GM23248 (cell line): ENCODE data around the gene FERMT3. TPM values are rescaled to one million over a fixed set of nuclear protein-coding genes. Genes with fewer than 3 reads are reported as not detected.

Experiments used
- DNase-seq: peaks from one replicate; pipeline ENCODE4 v3.0.0-alpha.2; 2015
- H2AFZ ChIP-seq: fragments of 200-600 bp; sonication (generic); 2 replicates; pipeline ENCODE4 v1.6.1; 2016; ENCODE audit warnings: antibody characterized with exemption
- H3F3A ChIP-seq: fragments of 200-600 bp; sonication (generic); 2 replicates; pipeline ENCODE4 v1.6.1; 2016; ENCODE audit warnings: mild to moderate bottlenecking, antibody characterized with exemption, mixed run types; ENCODE audit not compliant: insufficient read depth
- H3K27ac ChIP-seq: fragments of 200-600 bp; sonication (generic); 2 replicates; pipeline ENCODE4 v1.5.1; 2016; ENCODE audit warnings: mild to moderate bottlenecking
- H3K27me3 ChIP-seq: fragments of 200-600 bp; sonication (generic); replicated peaks from 2 replicates; pipeline ENCODE4 v1.6.1; 2016; ENCODE audit warnings: mild to moderate bottlenecking; ENCODE audit not compliant: insufficient read depth
- H3K36me3 ChIP-seq: fragments of 200-600 bp; sonication (generic); 2 replicates; pipeline ENCODE4 v1.6.1; 2016; ENCODE audit warnings: low read depth, mild to moderate bottlenecking
- H3K4me1 ChIP-seq: fragments of 200-600 bp; sonication (generic); 2 replicates; pipeline ENCODE4 v1.6.1; 2016; ENCODE audit warnings: mild to moderate bottlenecking; ENCODE audit not compliant: insufficient read depth
- H3K4me2 ChIP-seq: fragments of 200-600 bp; sonication (generic); one replicate; pipeline ENCODE4 v1.6.1; 2016; ENCODE audit warnings: mild to moderate bottlenecking; ENCODE audit not compliant: unreplicated experiment
- H3K4me3 ChIP-seq: fragments of 200-600 bp; sonication (generic); 2 replicates; pipeline ENCODE4 v1.5.1; 2016; ENCODE audit warnings: mild to moderate bottlenecking
- H3K79me2 ChIP-seq: fragments of 200-600 bp; sonication (generic); 2 replicates; pipeline ENCODE4 v1.6.1; 2016; ENCODE audit warnings: mild to moderate bottlenecking; ENCODE audit not compliant: insufficient read depth
- H3K9ac ChIP-seq: fragments of 200-600 bp; sonication (generic); 2 replicates; pipeline ENCODE4 v1.6.1; 2016; ENCODE audit warnings: mild to moderate bottlenecking
- H3K9me2 ChIP-seq: fragments of 200-600 bp; sonication (generic); 2 replicates; pipeline ENCODE4 v1.6.1; 2016; ENCODE audit warnings: mixed run types, mild to moderate bottlenecking, moderate library complexity; ENCODE audit not compliant: insufficient read depth
- H3K9me3 ChIP-seq: fragments of 200-600 bp; sonication (generic); one replicate; pipeline ENCODE4 v1.6.1; 2017; ENCODE audit warnings: low read depth
- H4K20me1 ChIP-seq: fragments of 200-600 bp; sonication (generic); 2 replicates; pipeline ENCODE4 v1.6.0; 2016; ENCODE audit not compliant: insufficient read depth
- EZH2 ChIP-seq: fragments of 200-600 bp; sonication (generic); IDR thresholded peaks from 2 replicates; pipeline ENCODE4 v1.6.1; 2018; ENCODE audit warnings: antibody characterized with exemption, mild to moderate bottlenecking; ENCODE audit not compliant: insufficient read depth, poor library complexity, severe bottlenecking
- EZH2phosphoT487 ChIP-seq: fragments of 200-600 bp; sonication (generic); IDR thresholded peaks from 2 replicates; pipeline ENCODE4 v1.6.1; 2018; ENCODE audit warnings: antibody characterized with exemption, moderate library complexity, mild to moderate bottlenecking, low read depth; ENCODE audit not compliant: insufficient read depth
- WGBS, 2 experiments: methylation state at CpG; one replicate each; pipeline ENCODE4 v1.1.6; 2015 to 2017; ENCODE audit warnings: low lambda C conversion rate in 2 of 2, low coverage in 1 of 2; ENCODE audit errors: missing lambda C conversion rate in 2 of 2; 5-methylcytosine and 5-hydroxymethylcytosine counted together
- in situ Hi-C: fragments of 300-500 bp; cut with MboI; formaldehyde crosslinking; loops from 2 replicates; pipeline ENCODE4 v1.15.0; 2020
- polyA plus RNA-seq: library from polyadenylated mRNA; unstranded; fragments of >200 nt; fragmentation: Nextera tagmentation; extraction: Ambion mirVana; gene quantifications from 2 replicates; pipeline ENCODE4 v1.2.1, GENCODE V29; 2016
- total RNA-seq: library from RNA; depleted of rRNA; stranded (reverse); fragments of >200 nt; shearing (Covaris generic); gene quantifications from 2 replicates; pipeline ENCODE4 v1.2.3, GENCODE V29; 2014

Gene FERMT3
- total and polyA plus RNA-seq, 2 experiments from 2014 or later = 1.5 to 3.9 TPM

- H3K27ac ChIP-seq = no peak overlapping the region
- no peaks in the 10 kb centered on the region for H4K20me1 ChIP-seq
- H2AFZ ChIP-seq = no peak overlapping the region
- H3K4me3 ChIP-seq = no peak overlapping the region
- H3K79me2 ChIP-seq = peaks cover 44% of the 10 kb centered on the region
- no peaks in the 10 kb centered on the region for H3K9me3 ChIP-seq
- H3K36me3 ChIP-seq = no peaks in the 10 kb centered on the region
- no peak for DNase-seq
- H3K27me3 ChIP-seq = no peaks in the 10 kb centered on the region
- peaks cover 13% of the 10 kb centered on the region; the same call in 1 of the 2 replicates for H3F3A ChIP-seq
- in situ Hi-C loops = no loop called here
- TF ChIP-seq EZH2 = no peak
- no peak for TF ChIP-seq EZH2phosphoT487
- H3K4me2 ChIP-seq = no peak overlapping the region
- no peaks in the 10 kb centered on the region for H3K9me2 ChIP-seq
- H3K9ac ChIP-seq = no peak overlapping the region
- WGBS, 2 experiments = 87 to 92% methylated on average over 8 of the region's 8 CpGs
- peaks cover 11% of the 10 kb centered on the region; the same call in 1 of the 2 replicates for H3K4me1 ChIP-seq
These were observed 43.3 kb downstream of the FERMT3 start for GRCh38 chr11:64249563-64250414.

DNA sequence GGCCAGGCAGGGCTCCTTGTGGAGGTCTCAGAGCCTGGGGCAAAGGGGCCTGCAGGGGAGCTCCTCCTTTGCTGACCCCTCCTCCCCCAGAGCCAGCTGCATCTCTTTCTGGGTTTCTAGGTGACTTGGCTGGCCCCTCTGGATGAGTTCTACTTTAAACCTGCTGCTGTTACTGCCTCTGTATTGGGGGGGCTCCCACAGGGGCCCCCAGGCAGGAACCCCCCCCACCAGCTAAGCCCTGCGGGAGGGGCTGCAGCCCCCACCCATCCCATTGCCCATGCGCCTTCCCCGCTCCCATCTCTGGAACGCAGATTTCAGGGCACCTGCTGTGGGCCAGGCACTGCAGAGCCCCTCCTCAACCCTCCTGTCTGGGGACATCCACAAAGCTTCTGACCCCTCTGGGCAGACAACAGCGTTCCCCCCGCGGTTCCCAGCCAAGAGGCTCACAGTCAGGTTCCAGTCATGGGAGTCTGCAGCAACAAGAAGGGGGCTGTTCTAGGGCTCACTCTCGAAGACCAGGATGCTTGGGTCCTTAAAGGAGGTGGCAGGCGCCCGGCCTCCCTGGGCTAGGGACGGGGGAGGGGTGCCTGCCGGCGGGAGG is 44.0 kb downstream of the FERMT3 start:
- Histone ChIP-seq H3K27ac (no peak overlapping the region), H3K9ac (peak overlapping the region; percentile 56), H3K27me3 (no peaks in the 10 kb centered on the region), H3K9me3 (no peaks in the 10 kb centered on the region), H3K4me2 (peak overlapping the region; percentile 67), H3K4me1 (peaks cover 11% of the 10 kb centered on the region; the same call in 1 of the 2 replicates), H3F3A (peaks cover 6% of the 10 kb centered on the region; the same call in 1 of the 2 replicates), H2AFZ (peak overlapping the region; percentile 80), H3K4me3 (peak overlapping the region; percentile 91), H3K79me2 (peaks cover 36% of the 10 kb centered on the region), H3K9me2 (no peaks in the 10 kb centered on the region), H4K20me1 (no peaks in the 10 kb centered on the region), H3K36me3 (no peaks in the 10 kb centered on the region; the same call in 1 of the 2 replicates)
- in situ Hi-C loops = no loop called here
- TF ChIP-seq EZH2phosphoT487 = no peak
- no peak for TF ChIP-seq EZH2
- WGBS, 2 experiments = 23 to 27% methylated on average over 12 to 13 of the region's 13 CpGs
- DNase-seq = no peak

DNA sequence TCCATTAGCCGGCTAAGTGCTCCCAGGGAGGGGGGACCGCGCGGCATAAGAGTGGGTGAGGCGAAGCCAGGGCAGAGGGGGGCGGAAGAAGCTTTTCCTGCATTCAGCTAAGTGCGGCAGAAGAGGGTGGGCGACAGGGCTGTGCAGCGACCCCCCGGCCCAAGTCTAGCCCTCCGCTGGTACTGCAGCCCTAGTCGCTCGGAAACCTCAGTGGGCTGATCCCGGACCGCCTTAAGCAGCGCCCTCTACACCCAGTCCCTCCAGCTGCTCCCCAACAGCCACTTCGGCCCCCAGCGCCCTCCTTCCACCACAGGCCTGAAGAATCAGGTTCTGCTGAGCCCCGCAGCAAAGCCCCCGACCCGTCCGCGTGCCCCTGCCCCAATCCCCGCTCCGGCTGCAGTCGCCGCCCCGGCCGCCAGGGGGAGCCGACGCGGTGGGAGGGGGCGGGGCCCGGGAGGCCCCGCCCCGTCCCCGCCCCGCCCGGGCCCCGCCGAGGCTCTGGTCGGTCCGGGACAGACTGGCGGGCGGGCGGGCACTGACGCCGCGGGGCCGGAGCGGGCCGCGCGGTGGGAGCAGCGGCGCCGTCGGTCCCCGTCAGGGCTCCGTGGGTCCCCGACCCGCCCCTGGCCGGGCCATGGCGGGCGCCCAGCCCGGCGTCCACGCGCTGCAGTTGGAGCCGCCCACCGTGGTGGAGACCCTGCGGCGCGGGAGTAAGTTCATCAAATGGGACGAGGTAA is 44.7 kb downstream of the FERMT3 start, which contains the start of gene PLCB3:
PLCB3 (plus strand) TSS at position 515 of the 737 bp plus-strand sequence; CDS start at position 635, 120 bp downstream.
- Histone ChIP-seq H3K4me3 (peak within 1 kb of the TSS; percentile 91), H3K9ac (peak within 1 kb of the TSS; percentile 87), H3K27ac (peak within 1 kb of the TSS; percentile 39), H3K79me2 (peaks cover 30% of the 10 kb centered on the region), H3K4me1 (peaks cover 11% of the 10 kb centered on the region; the same call in 1 of the 2 replicates), H3K36me3 (no peaks in the 10 kb centered on the region; the same call in 1 of the 2 replicates), H3K27me3 (no peaks in the 10 kb centered on the region), H3F3A (peaks cover 5% of the 10 kb centered on the region; the same call in 1 of the 2 replicates), H3K4me2 (peak within 1 kb of the TSS; percentile 99), H3K9me3 (no peaks in the 10 kb centered on the region), H4K20me1 (no peaks in the 10 kb centered on the region), H3K9me2 (no peaks in the 10 kb centered on the region), H2AFZ (peak within 1 kb of the TSS; percentile 81)
- in situ Hi-C loops = no loop called here
- TF ChIP-seq EZH2phosphoT487 = no peak
- no peak for TF ChIP-seq EZH2
- WGBS, 2 experiments = 1 to 2% methylated on average over 19 to 46 of the region's 75 CpGs
- DNase-seq = peak; percentile 82

DNA sequence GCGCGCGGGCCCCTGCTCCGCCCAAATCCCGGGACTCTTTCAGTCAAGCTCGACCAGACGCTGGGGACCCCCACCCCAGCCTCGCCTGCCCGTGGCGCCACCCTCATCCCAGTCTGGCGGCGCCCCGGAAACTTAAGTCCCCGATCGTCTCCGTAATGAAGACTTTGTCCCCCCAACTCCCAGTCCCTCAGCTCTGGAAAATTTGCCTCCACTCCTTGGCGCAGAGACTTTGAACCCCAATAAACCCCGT is 45.2 kb downstream of the FERMT3 start:
- H3K4me2 ChIP-seq = peak overlapping the region; percentile 99
- in situ Hi-C loops = no loop called here
- peaks cover 29% of the 10 kb centered on the region for H3K79me2 ChIP-seq
- DNase-seq = no peak
- H3K9ac ChIP-seq = peak overlapping the region; percentile 87
- H4K20me1 ChIP-seq = no peaks in the 10 kb centered on the region
- H3K4me1 ChIP-seq = peaks cover 11% of the 10 kb centered on the region; the same call in 1 of the 2 replicates
- no peaks in the 10 kb centered on the region for H3K9me2 ChIP-seq
- H3K27me3 ChIP-seq = no peaks in the 10 kb centered on the region
- H3K4me3 ChIP-seq = peak overlapping the region; percentile 91
- peak overlapping the region; percentile 81 for H2AFZ ChIP-seq
- no peak for TF ChIP-seq EZH2phosphoT487
- TF ChIP-seq EZH2 = no peak
- no peaks in the 10 kb centered on the region for H3K9me3 ChIP-seq
- H3K36me3 ChIP-seq = no peaks in the 10 kb centered on the region; the same call in 1 of the 2 replicates
- H3F3A ChIP-seq = peaks cover 5% of the 10 kb centered on the region; the same call in 1 of the 2 replicates
- H3K27ac ChIP-seq = peak overlapping the region; percentile 39
- WGBS, 2 experiments = 1 to 3% methylated on average over 18 of the region's 18 CpGs
